HG02840 (cell line): ENCODE results near the gene RNPEP.
"Not testable (repeated sequence)": the region's sequence is repeated elsewhere in the genome, so short reads cannot be mapped to it uniquely, and the experiment has no call there.

Experiments used
- ATAC-seq: cut with Tn5 transposase; IDR thresholded peaks from one replicate; pipeline ENCODE4 v1.9.1; 2021; ENCODE audit warnings: mild to moderate bottlenecking, moderate library complexity, moderate number of reproducible peaks; ENCODE audit not compliant: unreplicated experiment, low FRiP score

RNPEP gene

DNA sequence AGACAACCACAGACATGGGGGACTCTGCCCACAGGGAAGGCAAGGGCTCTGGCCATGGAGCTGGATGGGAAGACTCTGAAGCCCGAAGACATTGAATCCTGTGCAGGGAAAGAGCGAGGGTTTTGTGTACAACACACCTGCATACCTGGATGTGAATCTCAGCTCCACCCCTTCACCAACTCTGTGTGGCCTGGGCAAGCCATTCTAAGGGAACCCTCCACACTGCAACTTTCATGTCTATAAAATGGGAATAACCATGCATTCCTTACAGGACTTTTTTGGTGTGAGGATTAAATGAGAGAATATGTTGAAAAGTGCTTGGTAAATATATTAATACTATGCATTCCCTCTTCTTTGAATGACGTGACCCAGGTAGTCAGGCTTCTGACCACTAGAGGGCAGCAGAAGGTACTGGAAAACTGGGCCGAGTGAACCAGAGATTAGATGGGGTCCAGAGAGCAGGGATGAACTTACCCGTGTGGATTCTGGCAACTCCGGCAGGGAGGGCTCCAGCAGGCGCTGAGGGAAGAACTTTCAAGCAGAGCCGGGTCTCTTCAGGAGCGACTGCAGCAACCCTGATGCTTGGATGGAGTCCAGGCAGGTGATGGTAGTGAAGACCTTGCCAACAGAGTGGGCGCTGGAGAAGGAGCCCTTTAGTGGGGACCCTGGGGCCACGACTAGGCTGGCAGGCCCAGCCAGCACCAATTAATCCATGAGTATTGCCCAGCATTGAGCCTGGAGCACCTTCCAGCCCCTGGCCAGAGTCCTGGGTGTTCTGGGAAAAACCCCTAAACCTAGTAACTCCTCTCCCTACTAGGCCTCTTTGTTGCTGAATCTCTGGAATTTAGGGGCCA is 27.1 kb downstream of the RNPEP start:
- no peak for ATAC-seq

DNA sequence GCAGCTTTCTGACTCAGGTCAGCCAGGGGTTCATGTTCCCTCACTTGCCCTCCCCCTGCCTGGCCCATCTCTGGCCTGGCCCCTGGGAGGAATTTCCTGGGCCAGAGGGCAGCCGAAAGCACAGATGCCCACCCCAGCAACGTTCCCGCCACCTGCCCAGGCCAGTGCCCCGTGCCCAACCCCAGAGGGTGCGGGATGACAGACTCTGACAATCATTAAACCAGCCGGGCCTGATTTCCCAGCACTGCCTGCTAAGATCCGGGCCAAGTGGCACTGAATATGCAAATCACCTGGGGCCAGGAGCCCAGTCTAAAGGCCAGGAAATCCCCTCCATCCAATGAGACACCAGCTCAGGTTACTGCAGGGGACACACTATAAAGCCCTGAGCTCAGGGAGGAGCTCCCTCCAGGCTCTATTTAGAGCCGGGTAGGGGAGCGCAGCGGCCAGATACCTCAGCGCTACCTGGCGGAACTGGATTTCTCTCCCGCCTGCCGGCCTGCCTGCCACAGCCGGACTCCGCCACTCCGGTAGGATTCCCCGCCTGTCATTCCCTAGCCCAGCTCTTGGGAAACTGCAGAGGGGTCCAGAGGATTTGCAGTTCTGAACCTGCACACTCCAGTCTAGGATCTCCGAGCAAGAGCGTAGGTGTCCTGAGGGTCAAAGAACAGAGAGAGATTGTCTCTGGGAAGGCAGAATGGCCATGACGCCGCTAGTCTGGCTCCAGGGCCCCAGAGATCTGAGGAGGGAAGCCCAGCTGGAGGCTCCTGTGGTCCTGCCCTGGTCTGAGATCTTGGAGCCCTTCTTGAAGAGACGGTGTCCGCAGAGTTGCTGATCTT is 27.9 kb downstream of the RNPEP start, which contains the start of gene ELF3:
Gene ELF3, plus strand, starts transcription at position 408 of the 836 bp plus-strand sequence. CDS start 550 bp downstream, outside the sequence.
- no peak for ATAC-seq

DNA sequence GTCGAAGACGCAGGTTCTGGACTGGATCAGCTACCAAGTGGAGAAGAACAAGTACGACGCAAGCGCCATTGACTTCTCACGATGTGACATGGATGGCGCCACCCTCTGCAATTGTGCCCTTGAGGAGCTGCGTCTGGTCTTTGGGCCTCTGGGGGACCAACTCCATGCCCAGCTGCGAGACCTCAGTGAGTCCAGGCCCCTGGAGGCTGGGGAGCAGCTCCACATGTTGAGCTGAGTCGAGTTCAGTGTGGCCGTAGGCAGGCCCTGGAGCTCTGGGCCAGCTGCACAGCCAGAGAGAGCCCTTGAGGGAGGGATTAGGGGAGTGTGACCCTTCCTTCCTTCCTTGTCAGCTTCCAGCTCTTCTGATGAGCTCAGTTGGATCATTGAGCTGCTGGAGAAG is 29.5 kb downstream of the RNPEP start:
- no peak for ATAC-seq

DNA sequence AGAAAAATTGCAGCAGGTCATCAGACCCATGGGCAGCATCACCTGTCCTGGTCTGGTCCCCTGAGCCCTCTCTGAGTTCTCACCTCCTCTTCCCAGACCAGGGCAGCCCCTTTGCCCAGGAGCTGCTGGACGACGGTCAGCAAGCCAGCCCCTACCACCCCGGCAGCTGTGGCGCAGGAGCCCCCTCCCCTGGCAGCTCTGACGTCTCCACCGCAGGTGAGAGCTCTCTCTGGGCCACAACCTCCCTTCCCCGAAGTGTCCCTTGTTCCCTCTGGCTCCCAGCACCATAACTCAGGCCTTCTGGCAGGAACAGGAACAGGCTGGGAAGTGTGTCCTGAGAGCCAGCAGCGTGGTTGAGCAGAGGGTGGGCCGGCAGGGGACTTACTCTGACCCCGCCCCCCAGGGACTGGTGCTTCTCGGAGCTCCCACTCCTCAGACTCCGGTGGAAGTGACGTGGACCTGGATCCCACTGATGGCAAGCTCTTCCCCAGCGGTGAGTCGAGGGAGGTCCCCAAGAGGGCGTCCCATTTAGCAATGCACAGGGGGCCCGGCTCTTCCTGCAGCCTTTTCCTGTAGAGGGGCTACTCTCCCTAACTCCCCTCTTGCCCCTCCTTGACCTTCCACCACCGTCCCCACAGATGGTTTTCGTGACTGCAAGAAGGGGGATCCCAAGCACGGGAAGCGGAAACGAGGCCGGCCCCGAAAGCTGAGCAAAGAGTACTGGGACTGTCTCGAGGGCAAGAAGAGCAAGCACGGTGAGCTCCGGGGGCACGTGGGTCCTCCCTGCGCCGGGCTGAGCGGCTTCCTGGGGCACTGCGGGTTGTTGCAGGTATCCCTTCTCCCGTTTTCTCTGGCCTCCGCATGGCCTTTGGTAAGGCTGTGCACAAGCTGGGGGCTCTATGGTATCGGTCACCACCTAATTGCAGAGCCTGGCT is 30.4 kb downstream of the RNPEP start:
- ATAC-seq: no peak

DNA sequence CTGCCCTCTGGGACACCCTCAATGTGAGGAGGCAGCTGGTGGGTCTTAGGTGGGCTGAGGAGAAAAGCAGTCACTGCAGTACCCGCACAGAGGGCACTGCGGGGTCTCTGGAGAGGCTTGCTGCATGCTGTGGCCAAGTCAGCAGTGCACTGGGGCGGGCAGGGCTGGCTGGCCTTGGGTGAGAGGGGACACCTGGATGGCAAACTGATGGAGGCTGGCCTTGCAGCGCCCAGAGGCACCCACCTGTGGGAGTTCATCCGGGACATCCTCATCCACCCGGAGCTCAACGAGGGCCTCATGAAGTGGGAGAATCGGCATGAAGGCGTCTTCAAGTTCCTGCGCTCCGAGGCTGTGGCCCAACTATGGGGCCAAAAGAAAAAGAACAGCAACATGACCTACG is 31.2 kb downstream of the RNPEP start:
- ATAC-seq: no peak

DNA sequence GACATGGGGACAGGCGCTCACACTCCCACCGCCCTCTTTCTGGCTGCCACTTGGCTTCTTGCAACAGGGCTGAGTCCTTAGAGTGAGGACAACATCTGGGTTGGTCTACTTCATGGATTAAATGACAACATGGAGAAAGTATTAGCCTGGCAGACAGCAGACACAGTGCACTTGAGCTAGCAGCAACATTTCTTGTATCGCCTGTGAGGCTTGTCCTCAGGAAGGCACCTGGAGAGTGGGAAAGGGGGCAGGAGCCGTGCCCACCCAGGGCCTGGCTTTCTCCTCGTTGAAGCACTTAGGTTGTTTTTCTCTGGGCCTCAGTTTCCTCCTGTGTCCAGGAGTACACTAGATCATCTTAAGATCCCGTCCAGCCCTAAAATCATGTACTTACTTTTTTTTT is 31.6 kb downstream of the RNPEP start:
- no peak for ATAC-seq

DNA sequence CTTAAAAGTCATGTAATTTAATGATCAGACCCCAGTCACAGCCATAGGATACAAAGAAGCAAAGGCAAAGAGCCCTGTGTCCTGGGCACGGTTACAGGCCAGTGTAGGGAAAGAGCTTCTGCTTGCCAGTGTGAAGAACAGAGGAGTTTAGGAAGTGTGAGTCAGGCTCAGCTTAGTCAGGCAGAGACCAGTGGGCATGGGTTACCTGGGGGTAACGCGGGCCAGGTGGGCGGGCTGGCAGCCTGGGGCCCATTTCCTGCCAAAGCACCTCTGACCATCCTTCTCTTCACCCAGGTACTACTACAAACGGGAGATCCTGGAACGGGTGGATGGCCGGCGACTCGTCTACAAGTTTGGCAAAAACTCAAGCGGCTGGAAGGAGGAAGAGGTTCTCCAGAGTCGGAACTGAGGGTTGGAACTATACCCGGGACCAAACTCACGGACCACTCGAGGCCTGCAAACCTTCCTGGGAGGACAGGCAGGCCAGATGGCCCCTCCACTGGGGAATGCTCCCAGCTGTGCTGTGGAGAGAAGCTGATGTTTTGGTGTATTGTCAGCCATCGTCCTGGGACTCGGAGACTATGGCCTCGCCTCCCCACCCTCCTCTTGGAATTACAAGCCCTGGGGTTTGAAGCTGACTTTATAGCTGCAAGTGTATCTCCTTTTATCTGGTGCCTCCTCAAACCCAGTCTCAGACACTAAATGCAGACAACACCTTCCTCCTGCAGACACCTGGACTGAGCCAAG is 32.6 kb downstream of the RNPEP start:
- ATAC-seq: no peak

DNA sequence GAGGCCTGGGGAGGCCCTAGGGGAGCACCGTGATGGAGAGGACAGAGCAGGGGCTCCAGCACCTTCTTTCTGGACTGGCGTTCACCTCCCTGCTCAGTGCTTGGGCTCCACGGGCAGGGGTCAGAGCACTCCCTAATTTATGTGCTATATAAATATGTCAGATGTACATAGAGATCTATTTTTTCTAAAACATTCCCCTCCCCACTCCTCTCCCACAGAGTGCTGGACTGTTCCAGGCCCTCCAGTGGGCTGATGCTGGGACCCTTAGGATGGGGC is 33.2 kb downstream of the RNPEP start:
- ATAC-seq: no peak

DNA sequence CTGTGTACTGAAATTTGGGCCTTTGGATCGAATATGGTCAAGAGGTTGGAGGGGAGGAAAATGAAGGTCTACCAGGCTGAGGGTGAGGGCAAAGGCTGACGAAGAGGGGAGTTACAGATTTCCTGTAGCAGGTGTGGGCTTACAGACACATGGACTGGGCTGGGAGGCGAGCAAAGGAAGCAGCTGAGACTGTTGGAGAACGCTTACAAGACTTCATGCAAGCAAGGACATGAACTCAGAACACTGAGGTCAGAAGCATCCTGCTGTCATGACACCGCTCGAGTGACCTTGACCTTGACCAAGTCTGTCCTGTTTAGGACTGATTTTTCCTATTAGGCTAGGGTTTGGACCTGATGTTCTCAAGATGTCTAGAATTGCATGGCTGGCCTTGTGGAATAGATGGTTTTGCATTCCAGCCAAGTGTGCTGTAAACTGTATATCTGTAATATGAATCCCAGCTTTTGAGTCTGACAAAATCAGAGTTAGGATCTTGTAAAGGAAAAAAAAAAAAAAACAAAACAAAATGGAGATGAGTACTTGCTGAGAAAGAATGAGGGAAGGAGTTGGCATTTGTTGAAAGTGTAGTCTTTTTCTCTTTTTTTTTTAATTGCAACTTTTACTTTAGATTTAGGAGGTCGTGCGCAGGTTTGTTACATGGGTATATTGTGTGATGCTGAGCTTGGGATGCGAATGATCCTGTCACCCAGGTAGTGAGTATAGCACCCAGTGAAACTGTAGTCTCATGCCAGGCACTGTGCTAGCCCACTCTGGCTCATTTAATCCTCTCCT is 33.8 kb downstream of the RNPEP start:
- ATAC-seq: no peak

DNA sequence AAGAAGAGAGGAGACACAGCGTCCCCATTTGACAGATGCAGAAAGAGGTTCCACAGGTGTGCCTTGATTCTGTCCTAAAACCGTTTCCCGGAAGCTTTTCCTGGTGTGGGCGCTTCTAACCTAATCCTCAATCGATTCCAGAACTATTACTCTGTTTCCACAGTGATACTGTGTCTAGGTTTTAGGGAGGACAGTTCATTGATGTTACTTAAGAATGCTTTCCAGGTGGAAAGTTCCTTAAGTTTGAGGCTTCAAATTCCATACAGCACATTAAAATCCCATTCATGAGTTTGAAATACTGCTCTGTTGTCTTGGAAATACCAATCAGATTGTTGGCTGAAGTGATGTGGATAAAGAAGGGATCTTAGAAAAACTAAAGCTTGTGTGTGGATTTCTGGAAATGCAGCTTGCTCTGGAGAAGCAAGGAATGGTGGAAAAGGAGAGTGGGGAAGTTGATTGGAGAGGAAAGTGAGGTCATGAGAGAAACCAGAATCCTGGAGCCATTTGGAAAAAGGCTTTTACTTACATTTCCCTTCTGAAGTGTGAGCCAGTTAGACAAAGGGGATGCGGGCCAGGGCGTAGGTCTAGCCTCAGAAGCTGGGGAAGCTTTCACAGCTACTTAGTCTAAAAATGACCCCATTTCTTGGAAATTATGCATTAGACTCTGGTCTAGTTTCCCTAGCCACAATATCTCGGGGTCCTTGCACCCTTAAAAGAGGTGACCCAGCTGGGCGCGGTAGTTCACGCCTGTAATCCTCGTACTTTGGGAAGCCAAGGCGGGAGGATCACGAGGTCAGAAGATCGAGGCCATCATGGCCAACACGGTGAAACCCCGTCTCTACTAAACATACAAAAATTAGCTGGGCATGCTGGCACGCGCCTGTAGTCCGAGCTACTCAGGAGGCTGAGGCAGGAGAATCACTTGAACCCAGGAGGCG is 34.6 kb downstream of the RNPEP start:
- no peak for ATAC-seq

DNA sequence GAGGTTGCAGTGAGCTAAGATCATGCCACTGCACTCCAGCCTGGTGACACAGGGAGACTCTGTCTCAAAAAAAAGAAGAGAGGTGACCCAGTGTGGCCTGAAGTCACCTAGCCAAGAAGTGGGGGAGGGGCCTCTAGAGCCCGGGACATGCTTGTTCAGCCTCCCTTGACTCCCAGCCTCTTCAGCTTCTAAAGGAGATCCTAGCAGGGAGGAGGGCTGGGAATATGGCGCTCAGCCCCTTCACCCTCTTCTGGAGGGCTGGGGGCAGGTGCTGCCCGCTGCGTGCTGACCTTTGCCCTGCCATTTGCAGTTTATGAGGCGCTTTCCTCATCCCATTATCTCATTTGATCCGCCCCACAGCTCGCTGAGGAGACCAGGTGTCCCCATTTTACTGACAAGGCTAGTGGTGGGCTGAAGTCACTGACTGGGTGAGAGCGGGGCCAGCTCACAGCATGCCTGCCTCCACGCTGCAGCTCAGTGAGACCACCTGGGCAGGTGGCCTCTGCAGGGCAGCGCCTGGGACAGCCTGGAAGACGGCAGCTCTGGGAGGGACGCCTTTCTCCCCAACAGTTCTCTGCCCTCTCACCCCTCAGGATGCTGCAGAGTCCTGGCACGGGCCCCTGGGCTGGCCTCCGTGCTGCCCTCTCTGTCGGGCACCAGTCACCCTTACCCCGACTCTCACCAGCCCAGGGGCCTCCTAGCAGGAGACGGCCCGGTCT is 35.5 kb downstream of the RNPEP start:
- ATAC-seq: no peak

DNA sequence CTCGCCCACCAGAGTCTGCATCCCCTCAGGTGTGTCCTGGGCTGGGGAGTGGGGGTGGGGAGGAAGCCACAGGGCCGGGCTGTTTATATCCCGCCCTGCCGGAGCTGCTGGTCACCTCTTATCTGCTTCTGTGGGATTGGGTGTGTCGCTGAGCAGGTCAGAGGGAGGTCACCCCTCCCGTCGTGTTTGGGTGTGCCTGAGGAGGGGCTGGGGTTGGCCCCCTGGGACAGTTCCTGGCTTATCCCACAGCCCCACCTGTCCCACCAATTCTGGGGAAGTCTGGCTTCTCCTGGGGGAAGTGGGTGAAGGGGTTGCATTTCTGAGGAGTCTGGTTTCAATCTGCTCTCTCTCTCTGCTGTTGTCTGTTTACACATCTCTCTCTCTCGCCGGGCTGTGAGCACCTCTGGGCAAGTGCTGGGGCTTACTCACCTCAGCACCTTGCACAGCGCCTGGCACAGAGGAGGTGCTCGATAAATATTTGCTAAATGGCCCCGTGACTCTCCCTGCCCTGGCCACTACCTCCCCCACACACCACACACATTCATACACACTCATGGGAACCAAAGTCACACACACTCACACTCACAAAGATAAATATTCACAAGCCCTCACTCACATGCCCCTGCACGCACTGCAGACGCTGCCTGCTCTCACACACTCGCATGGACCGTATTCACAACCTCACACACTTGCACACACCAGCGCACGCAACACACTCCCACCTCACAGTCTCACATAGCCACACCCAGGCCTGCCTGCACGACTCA is 36.2 kb downstream of the RNPEP start:
- ATAC-seq: no peak

DNA sequence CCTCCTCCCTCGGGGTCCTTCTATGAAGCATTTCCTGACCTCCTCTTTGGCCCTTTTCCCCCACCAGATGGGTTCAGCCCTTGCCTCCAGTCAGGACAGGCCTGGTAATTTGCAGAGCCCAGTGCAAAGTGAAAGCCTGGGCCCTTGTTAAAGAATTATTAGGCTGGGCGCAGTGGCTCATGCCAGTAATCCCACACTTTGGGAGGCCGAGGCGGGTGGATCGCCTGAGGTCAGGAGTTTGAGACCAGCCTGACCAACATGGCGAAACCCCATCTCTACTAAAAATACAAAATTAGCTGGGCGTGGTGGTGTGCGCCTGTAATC is 36.7 kb downstream of the RNPEP start:
- not testable (repeated sequence) for ATAC-seq

DNA sequence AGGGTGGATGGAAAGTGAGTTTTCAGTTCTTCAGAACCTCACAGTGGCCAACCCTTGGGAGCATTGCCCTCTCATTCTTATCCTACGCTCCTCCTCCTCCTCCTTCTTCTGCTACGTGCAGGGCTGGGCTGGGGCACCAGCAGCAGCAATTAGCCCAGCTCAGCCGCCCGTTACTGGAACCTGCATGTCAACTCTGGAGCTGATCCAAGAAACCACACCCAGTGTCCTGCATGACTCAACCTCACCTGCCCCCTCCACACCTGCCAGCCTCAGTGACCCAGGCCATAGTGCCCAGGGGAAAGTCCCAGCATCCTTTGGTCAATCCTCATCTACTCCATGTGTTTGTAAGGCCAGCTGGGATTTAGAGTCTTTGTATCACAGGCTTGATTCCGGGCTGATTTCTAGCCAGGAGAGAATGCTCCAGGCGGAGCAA is 40.6 kb downstream of the RNPEP start:
- no peak for ATAC-seq

DNA sequence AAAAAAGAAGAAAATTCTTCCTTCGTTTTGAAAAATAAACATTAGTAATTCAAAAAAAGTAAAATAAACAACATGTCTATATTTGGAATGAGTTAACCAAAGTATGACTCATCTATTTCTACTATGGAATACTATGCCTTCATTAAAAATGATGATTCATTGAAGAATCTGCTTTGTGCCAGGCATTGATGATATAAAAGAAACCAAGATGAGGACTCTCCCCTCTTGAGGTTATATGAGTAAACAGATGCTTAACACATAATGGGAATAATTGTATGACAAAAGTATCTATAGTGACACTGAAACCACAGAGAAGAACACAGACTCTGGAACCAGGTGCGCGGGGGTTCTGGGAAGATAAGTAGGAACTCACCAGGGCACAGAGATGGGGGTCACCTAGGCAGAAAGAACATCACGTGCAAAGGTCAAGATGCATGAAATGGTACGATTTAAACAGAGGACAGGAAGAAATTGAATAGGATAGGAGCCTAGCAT is 46.8 kb downstream of the RNPEP start:
- ATAC-seq: no peak

DNA sequence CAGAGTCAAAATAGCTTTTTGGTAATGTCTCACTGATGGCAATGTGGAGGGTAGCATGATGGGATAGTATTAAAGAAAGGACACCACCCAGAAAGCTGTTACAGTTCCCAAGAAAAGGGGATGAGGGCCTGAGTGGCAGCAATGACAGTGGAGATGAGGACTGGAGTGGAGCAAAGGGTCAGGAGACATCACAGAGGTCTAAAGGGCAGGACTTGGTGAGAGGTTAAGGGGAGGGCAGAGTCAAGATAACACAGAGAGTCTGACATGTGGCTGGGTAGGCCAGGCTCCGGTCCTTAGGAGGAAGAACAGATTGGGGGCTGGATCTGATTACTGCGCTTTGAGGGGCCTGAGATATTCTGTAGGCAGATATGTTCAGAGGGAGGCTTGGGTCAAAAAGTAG is 47.3 kb downstream of the RNPEP start:
- no peak for ATAC-seq

DNA sequence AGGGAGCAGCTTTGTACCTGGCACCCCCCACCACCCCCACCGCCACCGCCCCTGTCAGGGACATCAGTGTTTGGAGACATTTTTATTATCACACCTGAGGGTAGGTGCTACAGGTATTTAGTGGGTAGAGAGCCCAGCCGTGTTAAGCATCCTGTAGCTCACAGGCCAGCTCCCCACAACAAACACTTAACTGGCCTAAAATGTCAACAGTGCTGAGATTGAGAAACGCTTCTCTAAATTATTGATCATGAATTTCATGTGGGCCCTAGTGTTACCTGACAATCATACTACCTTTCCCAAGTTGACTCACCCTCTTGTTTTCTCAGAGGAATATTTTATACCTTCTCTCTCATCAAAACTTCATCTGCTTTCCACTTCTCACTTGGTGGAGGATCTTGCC is 49.3 kb downstream of the RNPEP start:
- no peak for ATAC-seq
